SKM-1 treated with dmso at 0.1 percent for 144 hours (cell line): ENCODE results near the gene CYP11A1.

ENCODE experiments used
- DNase-seq: peaks from one replicate; lab custom pipeline; 2025; ENCODE audit not compliant: unreplicated experiment; lab: John Stamatoyannopoulos, UW

Gene CYP11A1

DNA sequence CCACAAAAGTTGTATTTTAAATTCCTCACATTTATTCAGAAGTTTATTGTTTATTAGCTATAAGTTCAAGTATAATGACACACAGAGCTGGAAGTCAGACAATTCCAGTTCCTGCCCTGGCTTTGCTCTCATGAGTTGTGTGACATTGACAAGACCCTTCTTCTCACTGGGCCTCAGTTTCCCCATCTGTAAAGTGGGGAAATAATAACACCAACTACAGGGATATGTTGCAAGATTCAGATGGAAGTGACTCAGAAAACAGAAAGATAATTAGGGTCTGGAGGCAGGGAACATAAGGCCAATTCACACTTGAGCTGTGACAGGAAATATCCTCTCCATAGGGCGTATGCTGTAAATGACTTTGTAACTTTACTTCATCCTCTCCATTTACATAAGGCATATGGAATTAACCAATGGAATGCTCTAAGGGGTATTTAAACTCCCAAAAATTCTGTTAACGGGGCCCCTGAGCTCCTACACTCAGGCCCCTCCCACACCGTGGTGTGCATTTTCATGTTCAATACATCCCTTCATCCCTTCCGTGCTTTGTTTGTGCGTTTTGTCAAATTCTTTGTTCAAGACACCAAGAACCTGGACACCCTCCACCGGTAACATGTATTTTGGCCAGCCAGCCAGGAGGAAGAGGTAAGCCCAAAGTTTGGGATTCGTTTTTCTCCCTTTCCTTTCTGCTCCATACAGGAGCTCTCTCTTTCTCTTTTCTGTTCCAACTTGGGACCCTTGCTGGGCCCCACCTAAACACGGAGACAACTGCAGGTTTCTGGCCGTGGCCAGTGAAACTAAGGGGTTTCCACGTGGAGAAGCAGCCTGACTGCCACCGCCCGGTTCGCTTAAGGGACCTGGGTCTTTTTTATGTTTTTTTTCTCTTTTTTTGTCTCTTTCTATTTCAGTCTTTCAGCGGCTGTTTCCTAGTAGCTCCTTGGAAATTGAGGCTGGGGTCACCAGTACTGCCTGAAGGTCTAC lies 16.9 kb downstream of the CYP11A1 start:
- DNase-seq: no peak

DNA sequence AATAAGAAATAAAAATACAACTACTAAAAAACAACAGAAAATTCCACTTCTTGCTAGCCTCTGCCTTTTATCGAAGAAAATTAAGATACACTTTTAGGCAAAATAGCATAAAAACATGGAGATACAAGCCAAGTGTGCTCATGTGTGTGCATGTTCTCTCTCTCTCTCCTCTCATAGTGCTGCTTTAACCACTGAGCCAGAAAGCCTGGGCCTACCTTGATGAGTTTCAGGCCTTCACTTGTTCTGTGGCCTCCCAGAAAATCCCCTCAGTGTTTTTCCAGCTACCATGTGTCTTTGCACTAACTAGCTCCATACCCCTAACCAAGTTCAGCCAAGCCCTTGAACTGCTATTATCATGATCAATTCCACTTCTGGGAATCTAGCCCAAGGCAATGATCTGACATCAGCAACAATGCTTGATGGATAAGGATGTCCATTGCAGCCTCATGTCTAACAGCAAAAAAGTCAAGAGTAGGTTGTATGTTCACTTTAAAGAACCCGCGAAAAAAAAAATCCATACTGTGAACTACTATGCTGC lies 18.1 kb downstream of the CYP11A1 start:
- DNase-seq: no peak

- DNase-seq: no peak
Observed at GRCh38 chr15:74347757-74348250, 19.6 kb downstream of the CYP11A1 start.

GRCh38 chr15:74345051-74345450 lies 22.4 kb downstream of the CYP11A1 start:
- DNase-seq: no peak

DNA sequence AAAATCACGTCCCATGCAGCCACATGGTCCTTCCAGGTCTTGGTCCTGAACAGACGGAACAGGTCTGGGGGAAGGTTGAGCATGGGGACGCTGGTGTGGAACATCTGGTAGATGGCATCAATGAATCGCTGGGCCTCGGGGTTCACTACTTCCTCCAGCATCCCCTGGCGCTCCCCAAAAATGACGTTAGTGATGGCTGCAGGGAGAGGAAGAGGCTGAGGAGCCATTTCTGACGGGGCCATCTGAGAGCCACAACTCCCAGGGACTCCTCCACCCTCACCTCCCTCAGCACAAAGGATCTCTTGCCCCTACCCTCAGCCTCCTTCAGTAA lies 23.7 kb downstream of the CYP11A1 start:
- no peak for DNase-seq

GRCh38 chr15:74343127-74343796 lies 24.2 kb downstream of the CYP11A1 start:
- DNase-seq: no peak

DNA sequence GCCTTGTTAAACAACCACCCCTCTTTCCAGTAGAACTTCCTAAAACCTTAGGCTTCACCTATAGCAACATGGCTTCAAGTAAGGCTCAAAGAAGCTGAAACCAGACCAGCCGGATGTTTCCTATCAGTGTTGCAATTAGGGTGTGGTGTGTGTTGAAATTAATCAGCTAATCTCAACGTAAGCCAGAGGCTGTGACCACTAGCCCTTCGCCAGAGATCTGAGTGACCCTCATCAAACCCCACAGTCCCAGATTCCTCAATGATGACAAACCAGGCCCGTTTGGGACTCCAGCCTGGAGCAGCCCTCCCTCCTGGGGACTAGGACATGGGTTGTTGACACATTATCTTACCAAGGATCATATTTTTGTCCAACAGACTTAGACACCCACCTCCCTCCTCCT lies 27.3 kb downstream of the CYP11A1 start:
- DNase-seq: peak; percentile 46

DNA sequence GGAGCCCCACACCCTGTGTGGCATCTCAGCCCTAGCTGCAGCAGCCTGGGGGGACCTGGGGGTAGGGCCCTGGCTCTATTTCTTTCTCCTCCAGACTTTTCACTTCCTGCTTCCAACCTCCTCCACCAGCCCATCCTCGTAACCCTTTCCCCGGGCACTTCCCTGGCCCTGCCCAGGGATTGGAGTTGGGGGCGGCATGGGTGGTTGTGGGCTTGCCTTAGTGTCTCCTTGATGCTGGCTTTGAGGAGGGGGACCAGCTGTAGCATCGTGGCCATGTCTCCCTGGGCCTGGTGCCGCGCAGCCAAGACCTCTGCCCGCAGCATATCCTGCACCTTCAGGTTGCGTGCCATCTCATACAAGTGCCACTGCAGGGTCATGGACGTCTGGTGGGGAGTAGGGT lies 28.1 kb downstream of the CYP11A1 start:
- DNase-seq: no peak

GRCh38 chr15:74338676-74339075 lies 28.8 kb downstream of the CYP11A1 start:
- no peak for DNase-seq

DNA sequence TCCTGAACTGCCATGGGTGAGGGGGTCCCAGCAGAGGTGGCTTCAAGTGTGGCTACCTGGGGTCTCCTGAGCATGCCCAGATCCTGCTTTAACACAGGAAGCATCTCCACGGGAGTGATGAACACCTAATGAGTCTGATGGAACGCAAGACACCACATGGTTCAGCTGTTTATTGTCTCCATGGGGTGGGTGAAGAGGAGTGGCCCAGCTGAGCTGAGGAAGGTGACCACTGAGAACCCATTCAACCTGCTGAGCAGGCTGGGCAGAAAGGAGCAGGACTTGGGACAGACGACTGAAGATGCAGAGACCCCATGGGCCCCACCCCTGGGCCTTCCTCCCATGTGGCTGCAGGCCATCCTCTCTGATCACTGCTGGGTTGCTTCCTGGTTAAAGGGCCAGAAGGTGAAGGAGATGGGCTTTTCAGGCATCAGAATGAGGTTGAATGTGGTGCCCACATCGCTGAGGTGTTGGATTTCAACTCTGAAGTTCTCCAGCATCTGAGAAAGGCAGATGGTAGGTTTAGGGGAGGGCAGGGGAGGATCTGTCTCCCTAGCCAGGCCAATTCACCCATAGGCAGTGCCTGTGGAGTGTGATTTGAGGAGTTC lies 29.7 kb downstream of the CYP11A1 start:
- DNase-seq: no peak

DNA sequence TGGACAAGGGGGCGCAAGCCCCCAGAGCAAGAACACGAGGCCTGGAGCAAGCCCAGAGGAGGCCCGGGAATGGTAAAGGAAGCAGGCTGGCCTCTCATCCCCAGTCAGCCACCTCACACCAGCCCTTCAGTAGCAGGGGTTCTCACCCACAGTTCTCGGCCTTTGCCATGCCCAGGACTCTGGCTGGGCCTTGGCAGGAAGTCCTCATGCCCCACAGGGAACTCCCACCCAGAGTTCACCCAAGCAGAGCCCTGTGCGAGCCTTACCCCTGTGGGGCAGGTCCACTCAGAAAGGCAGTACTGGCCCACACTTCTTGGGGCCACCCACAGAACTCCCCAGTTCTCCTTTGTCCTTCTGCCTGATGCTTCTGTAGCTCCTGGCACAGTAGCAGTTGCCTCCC lies 30.3 kb downstream of the CYP11A1 start:
- no peak for DNase-seq

DNA sequence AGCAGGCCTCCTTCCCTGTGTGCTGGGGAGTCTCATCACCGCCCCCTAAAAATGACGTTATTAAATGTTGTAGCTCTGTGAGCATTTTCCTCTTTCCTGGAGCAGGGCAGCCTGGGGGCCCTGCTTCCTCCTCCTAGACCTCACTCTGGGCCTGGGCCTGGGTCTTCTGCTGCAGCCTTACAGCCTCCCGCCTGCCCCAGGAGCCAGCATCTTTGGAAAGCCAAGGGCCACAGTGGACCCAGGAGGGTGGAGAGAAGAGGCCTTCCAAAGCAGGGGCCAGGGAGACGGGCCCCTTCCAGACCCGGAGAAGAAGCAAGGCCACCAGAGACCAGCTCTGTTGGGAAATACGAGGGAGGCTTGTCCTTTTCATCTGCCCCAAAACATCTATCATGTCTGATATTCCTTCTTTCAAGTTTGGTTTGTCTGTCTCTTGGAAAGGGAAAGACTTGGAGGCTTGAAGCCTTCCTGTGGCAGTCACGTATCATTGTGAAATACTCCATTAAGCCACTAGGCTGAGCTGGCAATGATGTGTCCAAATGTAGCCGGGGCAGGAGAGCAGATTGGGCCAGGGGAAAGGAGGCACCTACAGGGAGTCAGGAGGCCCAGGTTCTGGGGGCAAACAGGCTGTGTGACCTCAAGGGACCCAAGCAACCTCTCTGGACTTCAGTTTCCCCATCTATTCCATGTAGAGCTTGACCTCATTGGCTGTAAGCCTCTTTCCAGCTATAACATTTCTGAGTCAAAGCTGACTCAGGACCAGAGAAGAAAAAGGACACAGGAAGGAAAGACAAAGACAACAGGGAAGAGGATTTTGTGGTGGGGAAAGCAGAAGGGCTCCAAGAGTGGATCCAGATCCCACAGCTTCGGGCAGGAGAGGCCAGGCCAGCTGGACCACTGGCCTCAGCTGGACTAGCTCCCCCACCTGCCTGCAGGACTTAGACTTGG lies 31.1 kb downstream of the CYP11A1 start:
- no peak for DNase-seq

GRCh38 chr15:74335396-74335795 lies 32.0 kb downstream of the CYP11A1 start:
- no peak for DNase-seq

GRCh38 chr15:74334127-74334526 lies 33.3 kb downstream of the CYP11A1 start:
- no peak for DNase-seq

DNA sequence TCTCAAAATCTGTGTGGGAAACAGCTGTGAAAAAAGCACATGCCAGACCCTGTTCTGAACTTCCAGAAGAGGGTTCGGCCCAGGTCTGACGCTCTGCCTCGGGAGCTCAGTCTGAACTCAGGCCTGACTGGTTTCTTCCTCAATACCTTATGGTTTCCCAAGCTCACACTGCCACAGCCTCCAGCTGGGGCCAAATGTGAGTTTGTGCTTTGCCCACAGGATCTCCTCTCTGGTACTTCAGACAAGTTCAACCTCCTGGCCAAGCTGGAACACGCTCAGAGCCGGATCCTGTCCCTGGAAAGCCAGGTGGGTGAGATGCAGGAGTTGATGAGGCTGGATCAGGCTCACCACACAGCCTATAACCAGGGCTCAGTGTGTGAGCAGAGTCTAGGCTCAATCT lies 33.8 kb downstream of the CYP11A1 start:
- DNase-seq: no peak

DNA sequence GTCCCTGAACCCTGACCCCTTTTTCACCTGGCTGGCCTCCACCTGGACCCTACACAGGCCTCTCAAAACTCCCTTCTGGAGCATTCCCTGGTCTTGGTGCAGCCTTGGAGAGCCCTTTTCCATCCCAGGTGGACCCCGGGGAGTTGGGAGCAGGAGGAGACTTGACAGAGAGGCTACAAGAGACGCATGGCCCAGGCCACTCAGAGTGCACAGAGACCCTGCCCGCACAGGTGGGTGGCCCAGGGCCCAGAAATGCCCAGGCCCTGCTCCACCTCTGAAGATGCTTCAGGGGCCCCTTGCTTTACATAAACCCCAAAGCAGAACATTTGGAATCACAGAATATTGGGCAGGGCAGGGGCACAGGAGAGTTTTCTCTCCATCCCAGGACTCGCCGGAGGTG lies 34.4 kb downstream of the CYP11A1 start:
- DNase-seq: no peak

GRCh38 chr15:74332611-74333010 lies 34.8 kb downstream of the CYP11A1 start:
- no peak for DNase-seq

DNA sequence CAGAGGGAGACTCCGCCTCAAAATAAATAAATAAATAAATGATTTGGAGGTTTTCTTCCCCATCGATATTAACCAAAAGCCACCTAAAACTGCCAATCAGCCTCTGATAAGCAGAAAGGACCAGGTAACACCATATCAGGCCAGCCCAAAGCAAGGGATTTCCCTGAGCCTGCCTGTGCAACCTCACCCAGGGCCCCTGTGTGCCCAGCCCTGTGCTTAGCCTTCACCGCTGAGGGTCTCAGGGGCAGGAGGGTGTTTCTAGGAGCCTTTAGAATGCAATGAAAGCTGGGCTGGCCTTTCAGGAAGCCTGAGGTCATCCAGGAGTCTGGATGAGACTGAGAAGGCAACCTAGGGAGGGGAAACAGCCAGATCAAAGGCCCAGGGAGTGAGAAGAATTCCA lies 35.4 kb downstream of the CYP11A1 start:
- no peak for DNase-seq

DNA sequence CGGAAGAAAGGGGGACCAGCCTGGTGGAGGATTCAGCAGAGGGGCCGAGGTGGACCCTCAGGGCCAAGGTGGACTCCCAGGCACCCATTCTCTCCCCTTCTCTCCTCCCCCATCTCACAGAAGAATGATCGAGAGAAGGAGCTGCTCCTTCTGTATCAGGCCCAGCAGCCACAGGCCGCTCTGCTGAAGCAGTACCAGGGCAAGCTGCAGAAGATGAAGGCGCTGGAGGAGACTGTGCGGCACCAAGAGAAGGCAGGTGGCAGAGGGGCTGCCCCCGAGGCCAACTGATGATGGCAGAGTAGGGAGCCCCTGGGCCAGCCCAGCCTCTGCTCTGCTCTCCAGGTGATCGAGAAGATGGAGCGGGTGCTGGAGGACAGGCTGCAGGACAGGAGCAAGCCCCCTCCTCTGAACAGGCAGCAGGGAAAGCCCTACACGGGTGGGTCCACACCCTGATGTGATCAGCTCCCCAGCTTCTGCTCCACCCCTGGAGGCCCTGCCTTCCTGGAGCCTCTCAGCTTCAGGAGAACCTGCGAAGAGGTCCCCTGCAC lies 36.5 kb downstream of the CYP11A1 start:
- DNase-seq: no peak
